RWPE1 (cell line): ENCODE results near the gene DCTD.

Source experiments
- CTCF ChIA-PET: fragments of 350-600 bp; sonication (Branson Sonifier 250); formaldehyde crosslinking; extraction: SDS; loops from one replicate; lab custom pipeline; 2021; lab: Yijun Ruan, JAX
- POLR2A ChIA-PET: fragments of 400-600 bp; formaldehyde crosslinking; extraction: SDS; loops from one replicate; lab custom pipeline; 2020; ENCODE audit warnings: antibody characterized with exemption; ENCODE audit not compliant: low non-redundant PET; lab: Yijun Ruan, JAX
- DNase-seq: peaks from one replicate; pipeline ENCODE4 v3.0.0; 2012; ENCODE audit warnings: low spot score
- H3K27ac ChIP-seq: fragments of 450-650 bp; 2 replicates; pipeline ENCODE4 v1.5.1; 2017
- CTCF ChIP-seq: fragments of 450-650 bp; conservative IDR thresholded peaks from 2 replicates; pipeline ENCODE4 v1.5.1; 2017; ENCODE audit warnings: low read depth, mild to moderate bottlenecking

Gene DCTD

GRCh38 chr4:182862141-182862875, 54.9 kb downstream of the DCTD start:
- no peak for DNase-seq
- TF ChIP-seq CTCF = no peak
- CTCF ChIA-PET = no interaction called here
- POLR2A ChIA-PET = no interaction called here
- H3K27ac ChIP-seq = no peak overlapping the region

GRCh38 chr4:182861346-182861745, 55.8 kb downstream of the DCTD start:
- TF ChIP-seq CTCF = no peak
- H3K27ac ChIP-seq = no peak overlapping the region
- CTCF ChIA-PET = no interaction called here
- POLR2A ChIA-PET = no interaction called here
- no peak for DNase-seq

- TF ChIP-seq CTCF = no peak
- ChIA-PET POLR2A (no interaction called here), CTCF (no interaction called here)
- DNase-seq = no peak
- H3K27ac ChIP-seq = no peak overlapping the region
Observed at GRCh38 chr4:182859730-182860129, 57.5 kb downstream of the DCTD start.

- DNase-seq = no peak
- no peak for TF ChIP-seq CTCF
- H3K27ac ChIP-seq = no peak overlapping the region
- ChIA-PET POLR2A (no interaction called here), CTCF (interaction anchor here (0.6 kb wide), 1 partner anchor 433 kb away, joined by 4 read pairs; no protein-coding TSS in a partner anchor)
Observed at GRCh38 chr4:182858711-182859110, 58.5 kb downstream of the DCTD start.

GRCh38 chr4:182856862-182857261, 60.3 kb downstream of the DCTD start:
- ChIA-PET CTCF (no interaction called here), POLR2A (no interaction called here)
- DNase-seq = no peak
- no peak for TF ChIP-seq CTCF
- H3K27ac ChIP-seq = no peak overlapping the region

- CTCF ChIA-PET = no interaction called here
Observed at GRCh38 chr4:182855877-182856276, 61.3 kb downstream of the DCTD start.

More at GRCh38 chr4:182855877-182856276, 61.3 kb downstream of the DCTD start:
- no peak for DNase-seq
- no peak overlapping the region for H3K27ac ChIP-seq
- no peak for TF ChIP-seq CTCF
- POLR2A ChIA-PET = no interaction called here
